SK-MEL-5 (cell line): Measurements from ENCODE around the gene DNAH7. TPM values are rescaled to one million over a fixed set of nuclear protein-coding genes. Genes with fewer than 3 reads are reported as not detected.

Experiments
- total RNA-seq: library from RNA; depleted of rRNA; stranded (reverse); fragments of >200 nt; shearing (Covaris generic); gene quantifications from 2 replicates; pipeline ENCODE4 v1.2.3, GENCODE V29; 2014; rRNA removed

Gene DNAH7
- total RNA-seq, 1 experiment from 2014 or later: 0.37 TPM

Other genes starting within 250 kb of the DNAH7 start
- gene STK17B, start 102.7 kb upstream of the DNAH7 start, total RNA-seq: 6.5 and 6.7 TPM in 2 replicates